Measurements from ENCODE around the gene COQ10B. TPM values are rescaled to one million over a fixed set of nuclear protein-coding genes. Genes with fewer than 3 reads are reported as not detected.
A peak's percentile ranks its signal among the peaks of the same experiment; 100 is the strongest.

Gene COQ10B
- total RNA-seq, 1 experiment from 2014 or later, result 21.7 TPM

GRCh38 chr2:197435598-197436420 lies 17.5 kb upstream of the COQ10B start:
- H3K4me3 Mint-ChIP-seq, result peak overlapping the region; percentile 99
- DNase-seq (ENCODE audit: low spot score) (no peak), ATAC-seq (no peak)
- H3K36me3 Mint-ChIP-seq, result peaks cover 14% of the 10 kb centered on the region
- CTCF ChIA-PET, result no interaction called here
- no peaks in the 10 kb centered on the region for H3K27me3 Mint-ChIP-seq (ENCODE audit: low read depth)
- POLR2A ChIA-PET, result interaction anchor here (1.5 to 2.1 kb wide), 2 partner anchors 17 to 64 kb away, joined by 12 to 27 read pairs; partner anchors contain the start of genes COQ10B, HSPD1 and HSPE1
- H3K4me1 Mint-ChIP-seq, result peaks cover 32% of the 10 kb centered on the region
- peak overlapping the region; percentile 99 for H3K27ac Mint-ChIP-seq
- TF ChIP-seq, protein P1, sequence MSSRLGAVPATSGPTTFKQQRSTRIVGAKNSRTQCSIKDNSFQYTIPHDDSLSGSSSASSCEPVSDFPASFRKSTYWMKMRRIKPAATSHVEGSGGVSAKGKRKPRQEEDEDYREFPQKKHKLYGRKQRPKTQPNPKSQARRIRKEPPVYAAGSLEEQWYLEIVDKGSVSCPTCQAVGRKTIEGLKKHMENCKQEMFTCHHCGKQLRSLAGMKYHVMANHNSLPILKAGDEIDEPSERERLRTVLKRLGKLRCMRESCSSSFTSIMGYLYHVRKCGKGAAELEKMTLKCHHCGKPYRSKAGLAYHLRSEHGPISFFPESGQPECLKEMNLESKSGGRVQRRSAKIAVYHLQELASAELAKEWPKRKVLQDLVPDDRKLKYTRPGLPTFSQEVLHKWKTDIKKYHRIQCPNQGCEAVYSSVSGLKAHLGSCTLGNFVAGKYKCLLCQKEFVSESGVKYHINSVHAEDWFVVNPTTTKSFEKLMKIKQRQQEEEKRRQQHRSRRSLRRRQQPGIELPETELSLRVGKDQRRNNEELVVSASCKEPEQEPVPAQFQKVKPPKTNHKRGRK (CRISPR knock-in tag; IDR thresholded peaks at IDR 0.05; ENCODE audit: borderline replicate concordance), result no peak
- TF ChIP-seq TP53 (CRISPR knock-in tag; IDR thresholded peaks at IDR 0.05), result 0 out of 2 replicates have a peak, but pooled peaks have one; percentile 1
- TF ChIP-seq, protein P2, sequence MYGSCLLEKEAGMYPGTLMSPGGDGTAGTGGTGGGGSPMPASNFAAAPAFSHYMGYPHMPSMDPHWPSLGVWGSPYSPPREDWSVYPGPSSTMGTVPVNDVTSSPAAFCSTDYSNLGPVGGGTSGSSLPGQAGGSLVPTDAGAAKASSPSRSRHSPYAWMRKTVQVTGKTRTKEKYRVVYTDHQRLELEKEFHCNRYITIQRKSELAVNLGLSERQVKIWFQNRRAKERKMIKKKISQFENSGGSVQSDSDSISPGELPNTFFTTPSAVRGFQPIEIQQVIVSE (CRISPR knock-in tag; IDR thresholded peaks at IDR 0.05; ENCODE audit: borderline replicate concordance), result no peak
- no peak for TF ChIP-seq TCF7 (CRISPR knock-in tag; IDR thresholded peaks at IDR 0.05; ENCODE audit: low read depth)
- no peak for TF ChIP-seq IRF2 (CRISPR knock-in tag; IDR thresholded peaks at IDR 0.05; ENCODE audit: borderline replicate concordance, low read depth)
- TF ChIP-seq ATF6 (CRISPR knock-in tag; IDR thresholded peaks at IDR 0.05), result no peak
- no peak for TF ChIP-seq GABPB1 (CRISPR knock-in tag; IDR thresholded peaks at IDR 0.05)
- TF ChIP-seq MXD4 (CRISPR knock-in tag; IDR thresholded peaks at IDR 0.05; ENCODE audit: borderline replicate concordance), result no peak
- H3K9me3 Mint-ChIP-seq, result no peaks in the 10 kb centered on the region

DNA sequence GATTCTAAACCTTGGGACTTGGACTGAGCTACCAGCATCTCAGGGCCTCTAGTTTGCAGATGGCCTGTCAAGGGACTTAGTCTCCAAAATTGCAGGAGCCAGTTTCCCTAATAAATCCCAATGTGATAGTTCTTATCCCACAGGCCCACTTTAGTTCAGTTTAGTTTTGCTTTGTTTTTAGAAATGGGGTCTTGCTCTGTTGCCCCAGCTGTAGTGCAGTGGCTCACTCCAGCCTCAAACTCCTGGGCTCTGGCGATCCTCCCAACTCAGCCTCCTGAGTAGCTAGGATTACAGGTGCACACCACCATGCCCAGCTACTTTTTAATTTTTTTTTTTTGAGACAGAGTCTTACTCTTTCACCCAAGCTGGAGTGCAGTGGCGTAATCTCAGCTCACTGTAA lies 16.0 kb upstream of the COQ10B start:
- H3K4me3 Mint-ChIP-seq, result no peak overlapping the region
- no peak for DNase-seq (ENCODE audit: low spot score)
- CTCF ChIA-PET, result no interaction called here
- no peaks in the 10 kb centered on the region for H3K9me3 Mint-ChIP-seq
- peaks cover 11% of the 10 kb centered on the region for H3K36me3 Mint-ChIP-seq
- no peak overlapping the region for H3K27ac Mint-ChIP-seq
- POLR2A ChIA-PET, result no interaction called here
- H3K4me1 Mint-ChIP-seq, result peaks cover 20% of the 10 kb centered on the region
- ATAC-seq, result no peak
- H3K27me3 Mint-ChIP-seq (ENCODE audit: low read depth), result no peaks in the 10 kb centered on the region
- no peak for TF ChIP-seq GTF2I (CRISPR knock-in tag; conservative IDR thresholded peaks at IDR 0.05)
- TF ChIP-seq ZNF121 (CRISPR knock-in tag; IDR thresholded peaks at IDR 0.05), result peak; percentile 73
- TF ChIP-seq, protein P3, sequence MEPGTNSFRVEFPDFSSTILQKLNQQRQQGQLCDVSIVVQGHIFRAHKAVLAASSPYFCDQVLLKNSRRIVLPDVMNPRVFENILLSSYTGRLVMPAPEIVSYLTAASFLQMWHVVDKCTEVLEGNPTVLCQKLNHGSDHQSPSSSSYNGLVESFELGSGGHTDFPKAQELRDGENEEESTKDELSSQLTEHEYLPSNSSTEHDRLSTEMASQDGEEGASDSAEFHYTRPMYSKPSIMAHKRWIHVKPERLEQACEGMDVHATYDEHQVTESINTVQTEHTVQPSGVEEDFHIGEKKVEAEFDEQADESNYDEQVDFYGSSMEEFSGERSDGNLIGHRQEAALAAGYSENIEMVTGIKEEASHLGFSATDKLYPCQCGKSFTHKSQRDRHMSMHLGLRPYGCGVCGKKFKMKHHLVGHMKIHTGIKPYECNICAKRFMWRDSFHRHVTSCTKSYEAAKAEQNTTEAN (CRISPR knock-in tag; IDR thresholded peaks at IDR 0.05), result no peak
- no peak for TF ChIP-seq CREB1 (CRISPR knock-in tag; IDR thresholded peaks at IDR 0.05)
- TF ChIP-seq, protein P4, sequence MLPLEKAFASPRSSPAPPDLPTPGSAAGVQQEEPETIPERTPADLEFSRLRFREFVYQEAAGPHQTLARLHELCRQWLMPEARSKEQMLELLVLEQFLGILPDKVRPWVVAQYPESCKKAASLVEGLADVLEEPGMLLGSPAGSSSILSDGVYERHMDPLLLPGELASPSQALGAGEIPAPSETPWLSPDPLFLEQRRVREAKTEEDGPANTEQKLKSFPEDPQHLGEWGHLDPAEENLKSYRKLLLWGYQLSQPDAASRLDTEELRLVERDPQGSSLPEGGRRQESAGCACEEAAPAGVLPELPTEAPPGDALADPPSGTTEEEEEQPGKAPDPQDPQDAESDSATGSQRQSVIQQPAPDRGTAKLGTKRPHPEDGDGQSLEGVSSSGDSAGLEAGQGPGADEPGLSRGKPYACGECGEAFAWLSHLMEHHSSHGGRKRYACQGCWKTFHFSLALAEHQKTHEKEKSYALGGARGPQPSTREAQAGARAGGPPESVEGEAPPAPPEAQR (CRISPR knock-in tag; IDR thresholded peaks at IDR 0.05), result no peak
- TF ChIP-seq HMGA2 (CRISPR knock-in tag; IDR thresholded peaks at IDR 0.05), result no peak

DNA sequence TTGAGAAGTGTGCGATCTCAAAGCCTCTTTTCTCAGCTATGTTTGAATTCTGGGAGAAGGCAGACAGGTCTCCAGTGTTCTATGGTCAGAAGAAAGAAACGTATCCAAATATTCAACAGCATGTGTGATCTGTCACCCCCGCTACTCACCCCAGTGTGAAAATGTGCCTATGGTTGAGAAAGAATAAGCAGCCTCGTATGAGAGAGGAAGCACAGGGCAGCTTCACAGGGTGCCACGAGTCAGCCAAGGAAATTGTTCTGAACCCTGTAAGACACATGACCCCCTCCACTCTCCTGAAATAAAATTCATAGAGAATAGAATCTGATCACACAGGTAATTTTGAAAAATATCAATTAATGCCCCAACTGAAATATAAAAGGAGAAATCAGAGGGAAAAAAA lies 10.5 kb upstream of the COQ10B start:
- Mint-ChIP-seq H3K36me3 (no peaks in the 10 kb centered on the region), H3K27ac (no peak overlapping the region), H3K9me3 (no peaks in the 10 kb centered on the region; the same call in 1 of the 2 replicates), H3K27me3 (ENCODE audit: low read depth) (no peaks in the 10 kb centered on the region), H3K4me1 (no peaks in the 10 kb centered on the region), H3K4me3 (no peak overlapping the region)
- CTCF ChIA-PET, result no interaction called here
- no peak for DNase-seq (ENCODE audit: low spot score)
- POLR2A ChIA-PET, result interaction anchor here (1.1 to 1.8 kb wide), 2 partner anchors 8 to 10 kb away, joined by 4 to 6 read pairs; partner anchors contain the start of genes COQ10B and SF3B1
- no peak for ATAC-seq
- TF ChIP-seq, protein P5, sequence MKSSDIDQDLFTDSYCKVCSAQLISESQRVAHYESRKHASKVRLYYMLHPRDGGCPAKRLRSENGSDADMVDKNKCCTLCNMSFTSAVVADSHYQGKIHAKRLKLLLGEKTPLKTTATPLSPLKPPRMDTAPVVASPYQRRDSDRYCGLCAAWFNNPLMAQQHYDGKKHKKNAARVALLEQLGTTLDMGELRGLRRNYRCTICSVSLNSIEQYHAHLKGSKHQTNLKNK (CRISPR knock-in tag; IDR thresholded peaks at IDR 0.05), result no peak
- TF ChIP-seq NR3C1 (CRISPR knock-in tag; conservative IDR thresholded peaks at IDR 0.05; ENCODE audit: low read depth) (no peak), ZNF138 (CRISPR knock-in tag; conservative IDR thresholded peaks at IDR 0.05) (no peak), OVOL2 (CRISPR knock-in tag; IDR thresholded peaks at IDR 0.05; ENCODE audit: borderline replicate concordance) (no peak), CTCF (IDR thresholded peaks at IDR 0.05) (no peak), ETV6 (CRISPR knock-in tag; IDR thresholded peaks at IDR 0.05) (no peak), PRRX2 (CRISPR knock-in tag; IDR thresholded peaks at IDR 0.05) (no peak), NFE2L1 (CRISPR knock-in tag; IDR thresholded peaks at IDR 0.05) (no peak)

All from WTC11 (cell line).